ENCODE measurements around the gene RBM26. TPM values are rescaled to one million over a fixed set of nuclear protein-coding genes. Genes with fewer than 3 reads are reported as not detected.

The RBM26 gene
- total RNA-seq, 1 donor from 2014 or later: 43.2 TPM

DNA sequence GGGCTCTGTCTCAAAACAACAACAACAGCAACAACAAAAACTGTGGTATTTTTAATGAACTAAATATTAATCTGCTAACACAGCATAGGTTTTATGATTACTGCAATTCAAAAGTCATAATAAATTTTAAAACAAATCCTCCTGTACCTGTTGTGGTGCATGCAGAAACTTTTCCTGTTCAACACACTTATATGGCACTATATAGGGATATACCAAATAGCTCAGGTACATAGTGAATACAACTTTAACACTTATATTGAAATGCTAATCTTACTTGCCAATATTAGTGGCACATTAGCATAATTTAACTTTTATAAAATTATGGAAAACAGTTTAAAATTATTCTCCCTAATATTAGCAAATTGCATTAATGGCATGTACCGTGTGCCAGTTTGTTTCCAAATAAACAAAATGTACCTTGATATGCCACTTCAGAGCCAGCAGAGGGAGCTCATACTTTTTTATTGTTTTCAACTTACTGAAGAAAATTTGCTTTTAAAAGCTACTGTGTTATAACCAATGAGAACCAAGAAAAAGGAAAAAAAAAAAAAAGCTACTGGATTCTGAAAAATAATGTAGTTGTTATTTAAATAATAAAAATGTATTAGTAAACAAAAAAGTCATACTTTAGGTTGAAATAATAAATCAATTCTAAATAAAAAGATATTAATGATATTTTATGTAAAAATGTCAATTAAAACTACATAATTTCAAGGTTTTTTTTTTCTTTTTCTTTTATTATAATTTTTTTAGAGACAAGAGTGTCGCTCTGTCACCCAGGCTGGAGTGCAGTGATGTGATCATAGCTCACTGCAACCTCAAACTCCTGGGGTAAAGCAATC is 18.0 kb upstream of the RBM26 start:
- DNase-seq (ENCODE audit: low read depth): peak; percentile 59

DNA sequence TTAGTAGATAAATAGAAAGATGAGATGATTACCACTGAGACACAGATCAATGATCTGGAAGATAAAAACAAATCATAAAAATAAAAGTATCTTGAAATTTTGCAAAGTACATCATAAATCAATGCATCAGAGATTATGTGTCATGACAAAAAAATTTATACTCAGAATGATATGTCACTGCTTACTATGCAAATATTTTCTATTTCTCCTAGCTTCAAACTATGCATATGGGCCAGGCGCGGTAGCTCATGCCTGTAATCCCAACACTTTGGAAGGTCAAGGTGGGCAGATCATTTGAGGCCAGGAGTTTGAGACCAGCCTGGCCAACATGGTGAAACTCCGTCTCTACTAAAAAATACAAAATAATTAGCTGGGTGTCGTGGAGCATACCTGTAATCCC is 17.3 kb upstream of the RBM26 start:
- no peak for DNase-seq (ENCODE audit: low read depth)

DNA sequence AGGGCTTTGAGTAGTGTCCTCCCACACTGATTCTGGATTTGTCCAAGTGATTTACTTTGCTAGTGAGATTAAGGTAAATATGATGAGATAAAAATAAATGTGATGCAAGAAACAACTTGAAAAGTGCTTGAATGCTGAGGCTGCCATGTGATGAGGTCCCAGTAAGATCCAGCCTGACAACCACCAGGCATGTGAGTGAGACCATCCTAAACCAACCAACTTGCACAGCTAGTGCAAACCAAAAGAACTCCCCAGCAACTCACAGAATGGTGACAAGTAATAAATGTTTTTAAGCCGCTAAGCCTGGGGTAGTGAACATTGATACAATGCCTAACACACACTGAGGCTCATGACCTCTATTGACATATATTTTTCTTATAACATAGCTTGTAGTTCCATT is 13.3 kb upstream of the RBM26 start:
- no peak for DNase-seq (ENCODE audit: low read depth)

DNA sequence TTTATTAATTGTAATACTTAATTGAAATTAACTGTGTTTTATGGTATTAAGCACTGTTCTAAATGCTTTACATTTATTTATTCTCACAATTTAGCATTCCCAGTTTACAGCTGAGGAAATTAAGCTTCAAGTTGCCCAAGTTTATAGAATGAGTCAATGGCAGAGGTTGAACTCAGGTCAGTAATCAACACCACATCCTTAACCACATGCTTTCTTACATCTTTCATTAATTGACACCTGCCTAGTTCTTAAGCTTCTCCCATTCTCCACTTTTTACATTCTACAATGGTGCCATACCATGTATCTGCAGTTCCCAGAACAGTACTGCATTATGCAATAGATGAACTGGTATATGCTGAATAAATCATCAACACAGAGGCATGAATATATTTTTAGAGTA is 11.7 kb upstream of the RBM26 start:
- no peak for DNase-seq (ENCODE audit: low read depth)

DNA sequence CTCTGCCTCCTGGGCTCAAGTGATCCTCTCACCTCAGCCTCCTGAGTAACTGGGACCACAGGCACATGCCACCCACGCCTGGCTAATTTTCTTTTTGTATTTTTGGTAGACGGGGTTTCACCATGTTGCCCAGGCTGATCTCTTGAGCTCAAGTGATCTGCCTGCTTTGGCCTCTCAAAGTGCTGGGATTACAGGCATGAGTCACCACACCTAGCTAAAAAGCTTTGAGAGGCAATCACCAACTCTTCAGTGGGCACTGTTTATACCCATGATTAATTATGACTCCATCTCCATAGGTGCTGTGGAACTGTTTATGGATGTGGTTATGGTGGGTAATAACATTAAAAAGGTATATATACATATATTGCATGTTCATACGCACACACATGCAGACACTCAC is 7.5 kb upstream of the RBM26 start:
- DNase-seq (ENCODE audit: low read depth): no peak

DNA sequence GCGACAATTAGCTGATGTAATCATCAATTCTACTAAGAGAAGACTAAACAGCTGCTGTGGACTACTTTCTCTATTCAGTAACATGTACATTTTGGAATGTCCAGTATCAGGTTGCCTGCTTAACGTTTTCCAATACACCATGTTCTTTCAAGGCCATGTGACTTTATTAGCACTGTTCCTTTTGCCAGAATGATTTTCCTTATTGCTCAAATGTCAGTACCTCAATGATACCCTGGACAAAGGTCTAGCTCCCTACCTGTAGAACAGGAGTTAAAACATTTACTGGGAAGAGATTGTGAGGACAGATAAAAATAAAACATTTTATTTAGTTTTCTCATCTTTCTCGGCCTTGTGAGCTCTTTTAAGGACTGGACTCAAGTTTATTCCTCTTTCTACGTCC is 3.8 kb upstream of the RBM26 start:
- DNase-seq (ENCODE audit: low read depth): no peak

DNA sequence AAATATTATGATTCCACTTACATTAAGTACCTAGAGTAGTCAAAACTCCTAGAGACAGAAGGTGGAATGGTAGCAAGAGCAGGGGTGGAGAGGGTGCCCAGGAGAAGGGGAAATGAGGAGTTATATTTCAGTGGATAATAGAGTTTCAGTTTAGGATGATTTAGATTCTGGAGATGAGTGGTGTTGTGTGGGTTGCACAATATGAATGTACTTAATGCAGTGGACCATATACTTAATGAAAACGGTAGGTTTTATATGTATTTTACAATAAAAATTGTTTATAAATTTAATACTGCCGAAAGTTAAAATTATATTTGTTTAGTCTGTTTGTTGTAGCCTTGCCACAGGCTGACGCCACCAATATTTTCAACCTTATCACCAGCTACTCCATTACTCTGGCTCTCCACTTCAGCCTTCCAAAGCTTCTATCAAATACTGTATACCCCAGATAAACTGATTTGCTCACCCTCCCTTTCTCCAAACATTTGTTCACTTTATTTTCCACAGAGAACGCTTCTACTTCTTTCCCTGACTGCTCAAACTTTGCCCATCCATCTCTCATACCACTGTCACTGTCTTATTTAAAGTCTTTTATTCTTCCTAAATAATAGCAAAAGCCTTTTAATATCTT is 1.4 kb upstream of the RBM26 start:
- no peak for DNase-seq (ENCODE audit: low read depth)

DNA sequence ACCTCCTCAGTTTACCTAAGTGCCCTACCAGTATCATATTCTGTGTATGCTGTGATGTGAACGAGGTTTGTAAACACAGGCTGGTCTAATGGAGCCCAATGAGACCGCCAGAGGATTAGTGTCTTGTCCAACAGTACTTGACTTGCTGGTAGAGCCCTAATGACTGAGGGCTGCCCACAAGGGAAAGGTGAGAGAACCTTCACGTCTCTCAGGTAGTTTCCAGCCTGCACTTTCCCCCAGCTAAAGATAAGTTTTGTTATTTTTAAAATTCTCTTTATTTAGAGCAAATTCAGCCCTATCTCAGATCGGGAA is 498 bp upstream of the RBM26 start:
- DNase-seq (ENCODE audit: low read depth): no peak

DNA sequence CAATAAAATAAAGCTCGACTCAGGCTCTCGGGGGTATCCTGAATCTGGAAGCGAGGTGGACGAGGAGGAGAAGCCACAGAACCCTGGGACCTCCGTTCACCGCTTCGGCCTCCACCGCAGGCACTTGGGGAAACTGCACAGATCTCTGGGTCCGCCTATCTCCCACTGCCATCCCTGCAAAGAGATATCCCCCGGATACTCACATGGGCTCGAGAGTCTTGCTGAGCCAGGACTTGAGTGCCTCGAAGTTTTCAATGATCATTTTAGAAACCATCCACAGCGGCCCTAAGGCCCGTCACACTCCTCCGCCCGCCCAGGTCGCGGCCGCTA is 589 bp downstream of the RBM26 start:
- DNase-seq (ENCODE audit: low read depth): no peak

DNA sequence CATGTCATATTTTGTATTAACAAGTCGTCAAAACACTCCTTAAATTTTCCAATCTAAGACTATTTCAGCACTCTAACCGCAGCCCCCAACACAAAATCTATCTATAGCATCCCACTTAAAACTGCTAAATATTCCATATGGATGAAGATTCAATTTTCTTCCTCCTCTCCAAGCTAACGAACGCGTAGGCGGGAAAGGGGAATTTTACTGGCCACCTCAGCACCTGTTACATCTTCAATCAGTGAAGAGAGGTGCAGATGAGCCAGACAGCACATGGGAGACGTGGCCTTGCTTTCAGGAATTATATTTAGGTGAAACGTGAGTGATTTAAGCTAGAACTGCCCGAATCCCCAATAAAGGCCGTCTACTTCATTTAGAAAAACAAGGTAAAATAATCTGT is 1.1 kb downstream of the RBM26 start:
- peak; percentile 34 for DNase-seq (ENCODE audit: low read depth)

DNA sequence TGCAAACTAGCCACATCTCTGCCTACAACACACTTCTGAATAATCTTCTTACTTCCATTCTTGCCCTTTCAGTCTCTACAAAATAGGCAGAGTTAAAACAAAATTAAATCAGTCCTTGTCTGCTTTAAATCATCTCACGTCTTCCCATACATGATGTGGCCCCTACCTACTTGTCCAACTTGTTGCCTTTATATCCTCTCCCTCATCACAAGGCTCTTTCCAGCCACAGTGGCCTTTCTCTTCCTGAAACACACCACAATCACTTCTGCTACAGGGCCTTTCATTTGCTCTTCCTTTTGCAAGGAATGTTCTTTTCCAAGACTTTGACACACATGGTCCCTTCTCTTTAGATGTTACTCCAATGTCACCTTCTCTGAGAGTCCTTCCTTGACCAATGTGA is 1.7 kb downstream of the RBM26 start:
- DNase-seq (ENCODE audit: low read depth): no peak

DNA sequence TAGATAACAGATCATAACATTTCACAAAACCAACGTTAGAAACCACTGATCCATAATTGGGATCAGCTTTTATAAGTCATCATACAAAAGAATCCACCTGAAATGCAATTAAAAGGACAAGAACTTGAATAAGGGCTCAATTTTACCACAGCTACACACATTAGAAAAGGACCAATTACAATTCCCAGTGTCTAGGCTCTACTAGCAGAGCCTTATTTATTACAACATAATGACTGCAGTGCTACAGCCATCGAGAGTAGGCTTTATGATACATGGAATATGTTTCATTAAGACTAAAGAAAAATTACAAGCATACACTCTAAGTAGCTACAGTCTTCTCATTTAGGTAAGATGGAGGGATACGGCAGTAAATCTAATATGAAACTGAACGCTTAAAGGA is 2.9 kb downstream of the RBM26 start:
- no peak for DNase-seq (ENCODE audit: low read depth)

DNA sequence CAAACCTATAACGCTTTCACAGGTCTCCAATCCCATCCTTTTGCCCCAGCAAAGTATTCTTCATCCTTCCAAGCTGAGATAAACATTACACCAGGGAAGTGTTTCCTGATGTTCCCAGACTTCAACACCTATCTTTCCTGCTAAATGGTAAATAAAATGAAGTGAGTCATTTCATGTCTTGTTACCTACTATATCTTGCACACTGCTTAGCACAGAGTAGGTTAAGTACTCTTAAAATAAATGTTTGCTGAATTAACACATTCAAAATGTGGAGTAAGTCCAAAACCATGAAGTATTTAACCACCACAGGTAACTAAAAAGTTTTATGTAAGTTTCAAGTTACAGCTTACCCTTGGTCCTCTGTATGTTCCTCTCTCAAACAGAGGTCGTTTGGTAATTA is 3.4 kb downstream of the RBM26 start:
- no peak for DNase-seq (ENCODE audit: low read depth)

DNA sequence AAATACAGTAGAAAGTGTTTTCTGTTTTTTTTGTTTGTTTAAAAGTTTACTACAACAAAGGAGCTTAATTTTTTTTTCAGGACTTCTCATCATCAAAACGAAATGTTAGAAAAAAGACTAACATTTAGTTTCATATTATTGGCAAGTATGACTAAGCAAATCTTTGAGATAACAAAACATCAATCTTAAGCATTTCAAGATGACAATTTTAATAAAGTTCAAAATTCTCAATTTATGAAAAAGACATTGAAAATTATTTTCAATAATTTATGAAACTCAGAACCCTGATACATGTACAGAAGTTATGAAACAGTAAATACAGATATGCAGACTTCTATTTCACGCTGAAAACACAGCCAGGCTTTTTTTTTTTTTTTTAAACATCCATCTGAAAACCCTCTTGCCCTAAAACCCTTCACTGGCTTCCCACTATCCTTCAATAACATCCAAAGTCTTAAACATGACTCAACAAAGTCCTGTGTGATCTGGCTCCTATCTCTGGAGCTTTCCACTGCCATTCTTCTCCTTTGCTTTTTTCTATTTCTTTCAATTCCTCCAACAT is 3.9 kb downstream of the RBM26 start:
- no peak for DNase-seq (ENCODE audit: low read depth)

DNA sequence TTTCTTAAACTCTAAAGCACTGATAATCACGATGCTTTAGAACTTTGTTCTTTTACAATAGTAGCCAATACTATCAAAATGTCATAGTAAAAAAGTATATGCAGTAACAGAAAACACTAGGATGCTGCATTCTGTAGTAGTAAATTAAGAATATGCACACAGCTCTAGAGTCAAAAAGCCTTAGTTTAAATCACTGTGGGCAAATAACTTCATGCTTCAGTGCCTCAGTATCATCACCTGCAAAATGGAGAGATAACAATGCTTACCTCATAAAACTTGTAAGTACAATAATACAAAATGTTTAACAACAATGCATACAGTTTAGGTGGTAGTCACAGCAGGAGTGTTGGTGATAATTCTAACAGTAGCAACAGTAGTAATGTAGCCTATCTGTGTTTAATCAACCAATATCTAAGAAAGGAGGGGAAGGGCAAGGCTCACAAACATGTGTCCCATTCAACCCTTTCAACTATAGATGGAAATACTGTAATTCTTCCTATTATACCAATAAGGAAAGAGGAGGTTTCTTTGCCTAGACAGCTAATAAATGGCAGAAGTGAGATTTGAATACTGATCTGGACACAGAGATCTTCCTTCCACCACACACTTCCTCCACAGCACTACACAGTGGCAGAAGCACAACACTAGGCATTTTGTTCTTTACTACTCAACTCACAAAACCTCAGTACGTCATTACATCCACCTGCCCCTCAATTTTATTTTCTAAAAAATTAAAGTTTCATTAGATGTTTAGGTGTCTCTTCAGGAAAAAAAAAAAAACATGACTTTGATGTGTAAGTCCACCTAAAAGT is 4.6 kb downstream of the RBM26 start:
- no peak for DNase-seq (ENCODE audit: low read depth)

DNA sequence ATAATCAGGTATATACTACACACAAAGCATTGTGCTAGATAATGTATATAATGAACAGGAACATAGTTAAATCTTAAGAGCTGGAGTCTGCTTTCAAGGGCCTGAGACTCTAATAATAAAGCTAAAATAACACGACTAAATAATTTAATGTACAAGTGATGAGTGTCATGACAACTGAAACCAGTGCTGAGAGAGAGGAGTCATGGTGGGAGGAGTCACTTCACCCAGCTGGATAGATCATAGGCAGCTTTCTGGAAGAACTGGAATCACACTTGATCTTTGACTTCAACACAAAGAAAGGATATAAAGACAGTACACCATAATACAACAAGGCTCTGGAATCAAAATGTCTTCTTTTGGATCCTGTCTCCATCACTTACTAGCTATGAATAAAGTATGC is 7.1 kb downstream of the RBM26 start:
- DNase-seq (ENCODE audit: low read depth): no peak

DNA sequence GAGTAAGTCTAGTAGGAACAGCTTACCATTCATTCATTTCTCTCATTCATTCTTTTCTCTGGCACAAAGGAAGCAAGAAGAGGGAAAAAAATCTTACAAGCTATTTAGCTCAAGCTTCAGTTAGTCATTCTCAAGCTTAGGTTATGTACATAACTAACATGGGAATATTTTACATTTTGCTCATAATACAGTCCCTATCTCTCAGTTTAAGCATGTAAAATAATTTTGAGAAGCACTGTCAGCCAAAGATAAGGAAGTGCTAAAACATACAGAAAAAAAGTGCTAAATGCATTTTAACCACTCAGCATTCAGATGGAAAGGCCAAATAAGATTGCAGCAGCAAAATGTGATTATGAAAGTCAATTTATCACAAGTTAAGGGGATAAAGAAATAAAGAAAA is 7.9 kb downstream of the RBM26 start:
- no peak for DNase-seq (ENCODE audit: low read depth)

DNA sequence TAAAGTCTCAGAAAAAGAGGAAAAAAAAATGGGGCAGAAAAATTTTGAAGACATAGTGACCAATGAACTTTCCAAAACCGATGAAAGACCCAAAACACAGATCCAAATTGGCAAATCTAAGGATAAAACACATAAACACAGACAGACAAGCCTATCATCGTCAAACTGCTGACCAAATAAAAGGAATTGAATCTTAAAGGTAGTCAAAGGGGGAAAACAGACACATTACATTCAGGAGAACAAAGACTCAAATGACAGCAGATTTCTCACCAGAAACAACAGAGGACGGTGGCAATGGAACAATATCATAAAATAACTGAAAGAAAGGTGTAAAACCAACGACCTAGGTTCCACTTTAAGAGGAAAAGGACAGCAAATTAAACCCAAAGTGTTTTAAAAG is 10.2 kb downstream of the RBM26 start:
- DNase-seq (ENCODE audit: low read depth): no peak

DNA sequence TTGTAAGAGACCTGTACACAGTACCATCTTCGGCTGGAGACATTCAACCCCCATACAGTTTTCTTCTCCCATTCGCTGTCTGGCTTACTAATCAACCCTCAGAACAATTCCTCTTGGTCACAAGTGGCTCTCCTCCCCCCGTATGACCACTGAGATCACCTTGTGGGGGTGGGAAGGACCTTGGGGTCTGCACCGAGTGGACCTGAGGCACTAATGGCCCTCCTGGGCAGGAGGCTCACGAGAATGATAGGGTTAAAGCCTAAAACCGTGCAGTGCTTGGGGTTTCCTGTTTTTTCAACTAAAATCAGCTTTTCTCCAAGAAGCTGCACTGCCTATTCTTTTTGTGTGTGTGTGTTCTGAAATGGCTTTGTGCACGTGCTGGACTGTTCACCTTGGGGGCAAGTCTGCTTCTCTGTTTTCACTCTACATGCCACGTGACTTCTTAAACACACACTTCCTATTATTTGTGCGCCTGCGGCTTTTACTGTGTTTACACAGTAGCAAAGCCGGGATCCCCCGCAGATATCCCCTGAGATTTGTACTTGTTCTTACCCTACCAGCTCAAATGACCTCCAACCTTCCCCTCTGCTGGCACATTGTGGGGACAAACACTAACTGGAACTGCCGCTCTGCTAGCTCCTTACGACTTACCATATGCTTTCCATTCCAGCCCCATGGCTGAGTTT is 12.3 kb downstream of the RBM26 start:
- DNase-seq (ENCODE audit: low read depth): no peak

DNA sequence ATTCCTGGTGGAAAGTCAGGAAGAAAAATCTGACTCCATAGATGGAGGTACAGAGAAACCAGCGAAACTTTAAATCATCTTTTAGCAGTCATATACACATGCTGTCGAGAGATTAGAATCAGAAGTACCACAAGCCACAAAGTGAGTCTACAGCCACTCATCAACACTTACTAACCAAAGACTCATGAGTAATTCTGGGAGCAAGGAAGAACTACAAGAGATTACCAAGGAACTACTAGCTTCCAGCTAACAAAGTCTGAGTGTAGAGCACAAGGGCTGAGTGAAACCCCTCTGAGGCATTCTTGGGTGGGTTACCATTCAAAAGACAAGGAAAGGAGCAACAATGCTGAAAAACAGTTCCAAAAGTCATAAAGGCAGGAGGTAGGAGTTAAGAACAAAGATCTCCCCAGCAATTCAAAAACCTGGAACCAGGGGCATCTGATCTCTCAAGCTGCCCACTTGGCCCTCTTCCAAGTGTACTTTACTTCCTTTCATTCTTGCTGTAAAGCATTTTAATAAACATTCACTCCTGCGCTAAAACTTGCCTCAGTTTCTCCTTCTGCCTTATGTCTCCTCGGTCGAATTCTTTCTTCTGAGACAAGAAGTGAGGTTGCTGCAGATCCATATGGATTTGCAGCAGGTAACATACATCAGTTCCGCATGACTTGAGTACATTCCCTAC is 13.0 kb downstream of the RBM26 start:
- DNase-seq (ENCODE audit: low read depth): peak; percentile 52

DNA sequence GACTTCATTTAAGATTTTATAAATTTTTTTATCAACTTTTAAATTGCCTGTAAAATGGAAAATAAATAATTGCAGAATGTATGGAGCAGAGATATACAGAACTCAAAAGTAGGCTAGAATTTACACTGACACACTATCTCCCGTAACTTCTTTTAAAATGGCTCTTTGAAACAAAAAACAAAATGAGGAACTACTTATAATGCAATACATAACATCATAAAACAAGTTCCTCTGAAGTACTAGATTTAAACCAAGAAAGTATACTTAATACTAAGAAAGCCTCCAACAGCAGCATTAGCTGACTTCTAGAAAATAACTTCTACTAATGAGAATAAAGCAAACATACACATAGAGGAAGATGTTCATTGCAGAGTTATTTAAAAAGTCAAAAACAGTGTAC is 17.0 kb downstream of the RBM26 start:
- DNase-seq (ENCODE audit: low read depth): no peak

Data from myocyte (in vitro differentiated cells).